Measurements from ENCODE around the gene TREH. TPM values are rescaled to one million over a fixed set of nuclear protein-coding genes. Genes with fewer than 3 reads are reported as not detected.

The TREH gene, protein sequence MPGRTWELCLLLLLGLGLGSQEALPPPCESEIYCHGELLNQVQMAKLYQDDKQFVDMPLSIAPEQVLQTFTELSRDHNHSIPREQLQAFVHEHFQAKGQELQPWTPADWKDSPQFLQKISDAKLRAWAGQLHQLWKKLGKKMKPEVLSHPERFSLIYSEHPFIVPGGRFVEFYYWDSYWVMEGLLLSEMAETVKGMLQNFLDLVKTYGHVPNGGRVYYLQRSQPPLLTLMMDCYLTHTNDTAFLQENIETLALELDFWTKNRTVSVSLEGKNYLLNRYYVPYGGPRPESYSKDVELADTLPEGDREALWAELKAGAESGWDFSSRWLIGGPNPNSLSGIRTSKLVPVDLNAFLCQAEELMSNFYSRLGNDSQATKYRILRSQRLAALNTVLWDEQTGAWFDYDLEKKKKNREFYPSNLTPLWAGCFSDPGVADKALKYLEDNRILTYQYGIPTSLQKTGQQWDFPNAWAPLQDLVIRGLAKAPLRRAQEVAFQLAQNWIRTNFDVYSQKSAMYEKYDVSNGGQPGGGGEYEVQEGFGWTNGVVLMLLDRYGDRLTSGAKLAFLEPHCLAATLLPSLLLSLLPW
- not detected in 5 replicates for total RNA-seq (2022; extraction: Qiagen RNA extraction)

DNA sequence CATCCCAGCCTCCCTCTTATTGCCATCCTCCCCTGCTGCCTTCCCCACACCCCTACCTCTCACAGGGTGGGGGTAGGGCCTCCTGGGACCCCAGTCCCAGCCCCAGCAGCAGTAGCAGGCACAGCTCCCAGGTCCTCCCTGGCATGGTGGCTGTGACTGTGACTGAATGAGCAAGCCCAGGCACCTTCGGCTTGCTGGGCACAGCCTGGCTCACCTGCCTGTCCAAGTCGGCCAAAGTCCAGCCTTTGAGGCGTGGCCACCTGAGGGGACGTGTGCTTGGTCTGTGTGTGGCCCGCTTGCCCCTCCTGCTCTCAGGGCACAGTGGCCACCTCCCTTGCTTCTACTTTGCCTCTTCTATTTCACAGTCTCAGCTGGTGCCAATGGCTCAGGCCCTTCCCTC is at the start of gene TREH:
Gene TREH, minus strand, starts transcription at position 168 of the 400 bp plus-strand sequence. Its CDS starts 23 bp downstream, at position 145.

DNA sequence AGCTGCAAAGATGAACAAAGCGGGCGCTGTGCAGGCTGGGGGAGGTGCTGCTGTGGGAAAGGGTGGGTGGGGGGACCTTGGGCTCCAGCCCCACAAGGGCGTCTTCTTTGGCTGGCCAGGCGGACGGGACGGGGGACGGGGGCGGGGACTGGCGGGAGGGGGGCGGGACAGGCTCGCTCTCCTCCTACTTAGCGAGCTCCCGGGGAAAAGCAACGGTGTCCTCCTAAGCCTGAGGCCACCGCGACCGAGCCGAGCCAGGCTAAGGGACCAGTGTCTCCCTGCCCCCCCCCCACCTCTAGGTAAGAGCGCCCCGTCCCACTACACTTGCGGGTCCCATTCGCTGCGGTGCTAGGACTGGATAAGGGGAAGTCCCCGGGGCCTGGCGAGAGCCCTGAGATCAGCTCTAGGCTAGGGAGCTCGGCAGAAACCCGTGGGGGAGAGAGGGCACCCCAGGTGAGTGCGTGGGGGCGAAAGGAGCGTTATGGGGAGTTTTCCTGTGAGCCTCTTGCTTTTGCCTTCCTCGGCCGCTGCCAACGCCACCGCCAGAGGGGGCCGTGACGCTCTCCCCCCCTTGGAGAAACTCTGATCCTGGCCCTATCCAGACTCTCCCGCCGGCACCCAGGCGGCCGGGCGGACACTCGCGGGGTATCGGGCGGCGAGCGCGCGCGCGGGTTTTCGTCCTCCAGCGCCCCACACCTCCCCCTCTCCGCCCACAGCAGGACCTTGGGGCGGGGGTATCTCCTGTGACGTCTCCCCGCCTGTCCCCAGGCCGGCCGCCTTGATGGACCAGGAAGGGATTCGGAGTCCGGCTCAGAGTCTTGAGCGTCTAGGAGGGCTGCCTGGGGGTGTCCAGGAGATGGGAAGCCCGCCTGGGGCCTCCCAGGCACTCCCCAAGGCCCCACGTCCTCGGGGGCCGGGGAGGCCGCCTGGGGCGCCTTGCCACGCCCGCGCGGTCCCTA is 71.8 kb downstream of the TREH start, which contains the start of gene PHLDB1:
Gene PHLDB1, plus strand, starts transcription at position 215 of the 959 bp plus-strand sequence. CDS start 6,222 bp downstream, outside the sequence.

Other genes with a start within 250 kb of the TREH start
- gene KMT2A, start 243.2 kb downstream of the TREH start, total RNA-seq (2022; extraction: Qiagen RNA extraction) = 12.0 to 13.9 TPM (median 12.8 TPM) in 5 replicates
- not detected in 5 replicates for gene TTC36, start 152.2 kb downstream of the TREH start, total RNA-seq (2022; extraction: Qiagen RNA extraction)
- 0.09 to 0.56 TPM (median 0.38 TPM) in 5 replicates for gene TMEM25, start 148.5 kb downstream of the TREH start, total RNA-seq (2022; extraction: Qiagen RNA extraction)
- gene IFT46, start 113.7 kb downstream of the TREH start, total RNA-seq (2022; extraction: Qiagen RNA extraction) = 15.5 to 17.5 TPM (median 16.2 TPM) in 5 replicates
- gene ARCN1, start 107.2 kb downstream of the TREH start, total RNA-seq (2022; extraction: Qiagen RNA extraction) = 85.2 to 94.4 TPM (median 89.4 TPM) in 5 replicates
- gene PHLDB1, start 72.0 kb downstream of the TREH start, total RNA-seq (2022; extraction: Qiagen RNA extraction) = 8.0 to 8.8 TPM (median 8.5 TPM) in 5 replicates
- gene DDX6, start 111.5 kb upstream of the TREH start, total RNA-seq (2022; extraction: Qiagen RNA extraction) = 19.5 to 29.5 TPM (median 23.9 TPM) in 5 replicates
- 0.07 to 0.16 TPM (median 0.10 TPM) in 5 replicates for gene CXCR5, start 204.2 kb upstream of the TREH start, total RNA-seq (2022; extraction: Qiagen RNA extraction)
- gene BCL9L, start 246.3 kb upstream of the TREH start, total RNA-seq (2022; extraction: Qiagen RNA extraction) = 99.5 to 240 TPM (median 201 TPM) in 5 replicates

Data from A549 treated with Mapracorat at 1 μM for 4 hours (cell line).